IPS-20b (cell line): ENCODE measurements around the gene CFAP100.

Source experiments
- H3K27ac ChIP-seq: one replicate; pipeline ENCODE4 v1.5.1; 2013; ENCODE audit warnings: low read length
- H3K27me3 ChIP-seq: 2 replicates; pipeline ENCODE4 v1.6.1; 2013; ENCODE audit warnings: mild to moderate bottlenecking, low read length, inconsistent platforms; ENCODE audit not compliant: insufficient read depth
- H3K36me3 ChIP-seq: 2 replicates; pipeline ENCODE4 v1.6.1; 2013; ENCODE audit warnings: low read depth, mild to moderate bottlenecking, inconsistent platforms, low read length, moderate library complexity; ENCODE audit not compliant: insufficient read depth
- H3K4me1 ChIP-seq: 2 replicates; pipeline ENCODE4 v1.6.1; 2013; ENCODE audit warnings: mild to moderate bottlenecking, control low read depth, inconsistent platforms, low read length, moderate library complexity; ENCODE audit not compliant: insufficient read depth
- H3K4me3 ChIP-seq: 2 replicates; pipeline ENCODE4 v1.5.1; 2013; ENCODE audit warnings: mild to moderate bottlenecking, low read length, inconsistent platforms
- H3K9ac ChIP-seq: 2 replicates; pipeline ENCODE4 v1.6.1; 2013; ENCODE audit warnings: low read depth, mild to moderate bottlenecking, inconsistent platforms, low read length, moderate library complexity
- H3K9me3 ChIP-seq: 2 replicates; pipeline ENCODE4 v1.6.1; 2013; ENCODE audit warnings: mild to moderate bottlenecking, low read depth, low read length, inconsistent platforms; ENCODE audit not compliant: insufficient read depth

Gene CFAP100

DNA sequence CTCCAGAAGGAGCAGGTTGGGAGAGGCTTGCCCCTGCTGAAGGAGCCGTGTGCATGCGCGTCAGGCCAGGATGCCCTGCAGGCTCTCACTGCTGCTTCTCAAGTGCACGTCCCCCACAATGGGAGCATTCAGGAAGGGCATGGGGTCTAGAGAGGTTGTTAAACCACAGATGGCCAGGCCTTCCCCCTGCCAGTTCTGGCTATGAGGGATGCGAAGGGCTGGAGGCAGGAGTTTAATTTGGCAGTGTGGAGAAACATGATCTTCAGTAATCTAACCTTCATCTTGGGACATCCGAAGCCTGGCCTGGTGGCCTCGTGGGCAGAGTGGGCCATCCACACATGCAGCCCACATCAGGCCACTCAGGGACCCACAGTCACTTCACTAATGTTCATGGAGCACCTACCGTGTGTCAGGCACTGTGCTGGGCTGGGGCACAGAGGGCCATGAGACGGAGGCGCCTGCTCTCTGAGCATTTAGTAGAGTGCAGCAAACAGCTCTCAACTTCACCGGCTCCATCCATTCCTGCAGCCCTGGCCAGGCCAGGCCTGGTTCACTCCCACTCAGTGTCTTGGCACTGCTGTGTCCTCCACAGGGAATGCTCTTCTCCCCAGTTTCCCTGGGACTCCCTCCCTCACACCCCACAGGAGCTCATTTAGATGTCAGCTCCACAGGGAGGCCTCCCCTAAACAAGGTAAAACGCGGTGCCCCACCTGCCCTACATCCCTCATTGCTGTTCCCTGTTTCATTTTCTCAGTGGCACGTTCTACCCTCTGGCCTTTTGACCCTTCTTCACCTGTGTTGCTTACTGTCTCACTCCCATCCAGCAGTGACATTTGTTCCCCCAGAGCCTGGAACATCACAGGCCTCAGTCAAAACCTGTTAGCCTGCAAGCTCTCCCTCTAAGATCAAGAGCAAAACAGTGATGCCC lies 4.0 kb downstream of the CFAP100 start:
- H3K27ac ChIP-seq: no peak overlapping the region

DNA sequence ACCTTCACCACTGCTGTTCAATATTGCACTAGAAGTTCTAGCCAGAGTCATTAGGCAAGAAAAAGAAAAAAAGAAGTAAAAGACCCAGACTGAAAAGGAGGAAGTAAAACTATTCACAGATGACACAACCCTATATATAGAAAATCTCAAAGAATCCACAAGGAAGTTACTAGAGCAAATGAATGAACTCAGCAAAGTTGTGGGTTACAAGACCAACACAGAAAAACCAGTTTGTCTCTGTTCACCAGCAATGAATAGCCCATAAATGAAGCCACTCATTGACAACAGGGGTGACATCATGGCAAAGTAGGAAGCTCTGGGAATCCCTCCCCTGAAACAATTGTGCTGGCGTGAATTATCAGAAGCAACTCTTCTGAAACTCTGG lies 4.6 kb downstream of the CFAP100 start:
- Histone ChIP-seq H3K9ac (no peak overlapping the region), H3K27ac (no peak overlapping the region), H3K36me3 (no peaks in the 10 kb centered on the region), H3K4me1 (peaks cover 9% of the 10 kb centered on the region; the same call in 1 of the 2 replicates), H3K9me3 (no peaks in the 10 kb centered on the region), H3K4me3 (no peak overlapping the region), H3K27me3 (peaks cover 22% of the 10 kb centered on the region)

More for the DNA sequence above, 4.0 kb downstream of the CFAP100 start:
- Histone ChIP-seq H3K4me3 (no peak overlapping the region), H3K9ac (no peak overlapping the region), H3K9me3 (no peaks in the 10 kb centered on the region), H3K4me1 (peaks cover 11% of the 10 kb centered on the region; the same call in 1 of the 2 replicates), H3K27me3 (peaks cover 29% of the 10 kb centered on the region), H3K36me3 (no peaks in the 10 kb centered on the region)

DNA sequence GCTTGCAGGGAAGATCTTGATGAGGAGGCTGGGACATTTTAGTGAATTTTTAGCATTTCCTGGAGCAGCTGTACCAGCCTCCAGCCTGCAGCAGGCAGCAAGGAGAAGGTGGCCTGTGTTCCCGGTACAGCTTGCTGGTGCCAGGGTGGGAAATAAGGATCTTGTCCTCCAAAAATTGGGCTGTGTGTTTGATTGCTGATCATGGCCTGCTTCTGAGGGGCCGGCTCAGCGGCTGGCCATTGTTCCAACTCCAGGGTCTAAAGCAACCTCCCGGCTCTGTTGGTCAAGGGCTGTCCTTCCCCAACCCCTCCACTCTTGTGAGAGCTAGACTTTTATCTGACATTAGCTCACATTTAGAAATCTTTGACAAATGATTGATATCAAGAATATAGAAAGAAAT lies 5.0 kb downstream of the CFAP100 start:
- Histone ChIP-seq H3K4me1 (peaks cover 8% of the 10 kb centered on the region; the same call in 1 of the 2 replicates), H3K27me3 (peaks cover 19% of the 10 kb centered on the region), H3K9ac (no peak overlapping the region), H3K4me3 (no peak overlapping the region), H3K36me3 (no peaks in the 10 kb centered on the region), H3K27ac (no peak overlapping the region), H3K9me3 (no peaks in the 10 kb centered on the region)

DNA sequence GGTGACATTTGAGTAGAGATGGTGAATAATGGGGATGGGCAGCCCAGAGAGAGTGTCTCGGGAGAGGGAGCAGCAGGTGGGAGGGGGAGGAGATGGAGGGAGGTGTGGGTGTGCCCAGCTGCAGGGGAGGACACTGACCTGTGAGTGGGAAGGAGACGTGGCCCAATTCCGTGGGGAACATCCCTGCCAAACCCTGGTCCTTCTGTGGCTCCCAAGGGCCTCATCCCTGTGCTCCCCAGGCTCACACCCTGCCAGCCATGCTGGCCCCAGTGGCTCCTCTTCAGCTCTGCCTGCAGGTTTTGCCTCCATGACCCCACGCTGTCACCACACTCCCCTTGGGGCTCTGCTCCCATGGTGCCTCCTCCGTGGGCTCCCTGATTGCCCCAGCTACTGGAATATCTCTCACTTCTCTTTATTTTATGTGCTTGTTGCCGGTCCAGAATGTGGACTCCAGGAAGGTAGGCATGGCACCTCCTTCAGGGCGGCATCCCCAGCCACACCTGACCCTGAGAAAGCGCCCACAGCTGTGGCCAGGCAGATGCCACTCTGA lies 7.0 kb downstream of the CFAP100 start:
- Histone ChIP-seq H3K27me3 (0 out of 2 replicates have a peak, but pooled peaks cover under 1% of the 10 kb centered on the region), H3K36me3 (no peaks in the 10 kb centered on the region), H3K27ac (no peak overlapping the region), H3K4me1 (peaks cover 5% of the 10 kb centered on the region; the same call in 1 of the 2 replicates), H3K4me3 (no peak overlapping the region), H3K9ac (no peak overlapping the region), H3K9me3 (no peaks in the 10 kb centered on the region)

DNA sequence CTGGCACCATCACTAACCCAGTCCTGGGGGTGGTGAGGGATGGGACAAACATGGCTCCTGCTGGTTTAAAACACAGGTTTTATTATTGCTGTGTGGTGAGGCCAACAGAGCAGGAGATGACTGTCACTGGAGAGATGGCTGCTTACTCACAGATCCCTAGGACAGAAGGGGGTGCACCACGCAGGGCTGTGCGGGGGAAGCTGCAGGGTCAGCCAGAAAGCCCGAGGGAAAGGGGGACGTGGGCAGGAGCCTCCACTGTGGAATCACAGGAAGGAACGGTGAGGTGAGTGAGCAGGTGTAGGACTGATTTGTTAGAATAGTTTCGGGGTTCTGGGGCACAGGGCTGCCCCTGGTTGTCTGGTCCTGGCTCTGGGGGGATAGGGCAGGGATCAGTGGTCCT lies 7.5 kb downstream of the CFAP100 start:
- Histone ChIP-seq H3K27me3 (no peaks in the 10 kb centered on the region), H3K4me3 (no peak overlapping the region), H3K27ac (no peak overlapping the region), H3K9ac (no peak overlapping the region), H3K9me3 (no peaks in the 10 kb centered on the region), H3K36me3 (no peaks in the 10 kb centered on the region), H3K4me1 (peaks cover 5% of the 10 kb centered on the region; the same call in 1 of the 2 replicates)

DNA sequence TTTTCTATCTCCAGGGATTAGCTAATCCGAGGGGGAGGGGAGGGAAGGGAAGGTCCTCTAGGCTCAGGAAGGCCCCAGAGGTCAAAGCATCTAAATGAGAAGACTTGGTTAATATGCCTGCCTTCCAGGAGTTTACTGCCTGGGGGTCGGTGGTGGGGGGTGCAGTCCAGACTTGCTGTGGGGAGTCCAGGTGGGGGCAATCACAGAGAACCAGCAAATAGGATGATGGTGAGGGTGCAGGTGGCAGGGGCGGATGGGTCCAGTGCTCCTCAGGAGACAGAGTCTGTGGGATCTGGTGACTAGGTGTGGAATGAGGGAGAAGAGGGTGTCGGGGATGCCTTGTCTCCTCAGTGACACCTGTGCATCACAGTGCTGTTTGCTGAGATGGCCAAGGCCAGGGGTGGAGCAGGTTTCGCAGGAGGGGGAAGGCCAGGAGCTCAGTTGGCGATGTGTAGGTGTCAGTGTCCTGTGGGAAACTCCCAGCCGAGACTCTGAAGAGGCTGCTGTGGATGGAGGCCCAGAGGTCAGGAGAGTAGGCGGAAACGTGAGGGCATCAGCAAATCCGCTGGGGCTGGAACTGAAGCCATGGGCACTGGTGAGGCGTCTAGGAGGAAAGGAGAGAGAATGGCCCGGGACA lies 8.1 kb downstream of the CFAP100 start:
- H3K9ac ChIP-seq: no peak overlapping the region
- peaks cover 5% of the 10 kb centered on the region; the same call in 1 of the 2 replicates for H3K4me1 ChIP-seq
- no peak overlapping the region for H3K27ac ChIP-seq
- no peaks in the 10 kb centered on the region for H3K9me3 ChIP-seq
- no peak overlapping the region for H3K4me3 ChIP-seq
- no peaks in the 10 kb centered on the region for H3K36me3 ChIP-seq
- no peaks in the 10 kb centered on the region for H3K27me3 ChIP-seq

DNA sequence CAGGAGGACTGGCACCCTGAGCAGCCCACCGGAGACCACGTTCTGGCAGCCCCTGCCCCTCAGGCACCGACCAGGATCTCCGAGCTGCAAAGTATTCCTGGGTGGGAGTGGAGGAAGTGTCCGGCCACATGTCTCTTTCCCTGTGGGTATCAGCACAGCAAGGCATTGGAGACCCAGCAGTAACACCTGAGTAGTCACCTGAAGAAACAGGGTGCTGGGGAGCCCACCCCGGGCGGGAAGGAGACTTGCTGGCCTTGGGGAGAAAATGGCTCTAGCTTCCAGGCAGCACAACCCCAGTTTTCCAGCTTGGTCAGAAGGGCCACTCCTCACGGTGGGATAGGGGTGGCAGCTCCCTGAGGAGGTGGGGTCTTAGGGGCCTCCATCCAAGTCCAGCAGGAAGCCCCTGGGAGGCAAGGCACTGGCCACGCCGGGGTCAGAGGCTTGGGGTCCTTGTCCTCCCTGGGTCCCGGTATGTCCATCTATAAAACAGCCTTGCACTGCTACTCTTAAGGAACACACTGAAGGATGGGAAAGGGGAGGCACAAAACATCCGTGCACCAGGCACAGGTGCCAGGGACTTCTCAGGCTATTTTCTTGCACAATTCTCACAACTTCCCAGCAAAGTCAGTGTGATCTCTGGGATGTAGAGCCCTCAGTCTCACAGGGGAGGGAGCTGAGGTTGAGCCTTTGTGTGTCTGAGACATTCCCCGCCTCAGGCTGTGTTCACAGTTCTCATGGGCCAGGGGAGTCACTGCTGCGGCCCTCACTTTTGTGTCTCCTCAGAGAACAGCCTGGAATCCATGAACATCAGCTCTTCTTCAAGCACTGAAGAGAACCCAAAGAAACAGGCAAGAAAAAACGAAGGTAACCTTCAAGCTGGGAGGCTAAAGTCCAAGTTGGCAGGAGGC lies 11.9 kb downstream of the CFAP100 start:
- Histone ChIP-seq H3K27ac (no peak overlapping the region), H3K4me3 (no peak overlapping the region), H3K9ac (no peak overlapping the region), H3K36me3 (no peaks in the 10 kb centered on the region), H3K4me1 (peaks cover 5% of the 10 kb centered on the region; the same call in 1 of the 2 replicates), H3K9me3 (no peaks in the 10 kb centered on the region), H3K27me3 (no peaks in the 10 kb centered on the region)

DNA sequence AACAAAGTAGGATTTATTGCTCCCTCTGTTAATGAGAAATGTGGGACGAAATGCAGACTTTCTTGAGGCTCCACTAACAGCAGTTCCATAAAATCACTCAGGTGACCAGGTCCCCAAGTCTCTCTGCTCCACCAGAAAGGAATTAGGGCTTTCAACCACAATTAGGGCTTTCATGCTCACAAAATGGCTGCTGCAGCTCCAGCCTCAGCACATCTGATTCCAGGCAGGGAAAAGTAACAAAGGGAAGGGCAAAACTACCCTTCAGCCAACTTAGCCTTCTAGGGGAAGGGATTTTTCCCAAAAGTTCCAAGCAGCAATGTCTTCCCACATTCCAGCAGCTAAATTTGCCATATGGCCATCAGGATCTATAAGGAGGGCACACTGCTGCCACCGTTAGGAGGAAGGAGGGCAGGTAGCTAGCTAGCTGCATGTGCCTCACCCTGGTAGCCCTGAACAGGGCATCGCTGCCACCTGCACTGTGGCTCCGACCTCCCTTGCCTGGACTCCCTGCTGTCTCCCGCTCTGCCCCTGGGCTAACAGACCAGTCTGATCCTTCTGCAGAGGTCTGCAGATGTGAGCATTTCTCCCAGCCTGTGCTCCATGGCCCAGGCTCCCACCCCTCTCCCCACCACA lies 12.8 kb downstream of the CFAP100 start:
- Histone ChIP-seq H3K9me3 (no peaks in the 10 kb centered on the region), H3K36me3 (no peaks in the 10 kb centered on the region), H3K27me3 (no peaks in the 10 kb centered on the region)

DNA sequence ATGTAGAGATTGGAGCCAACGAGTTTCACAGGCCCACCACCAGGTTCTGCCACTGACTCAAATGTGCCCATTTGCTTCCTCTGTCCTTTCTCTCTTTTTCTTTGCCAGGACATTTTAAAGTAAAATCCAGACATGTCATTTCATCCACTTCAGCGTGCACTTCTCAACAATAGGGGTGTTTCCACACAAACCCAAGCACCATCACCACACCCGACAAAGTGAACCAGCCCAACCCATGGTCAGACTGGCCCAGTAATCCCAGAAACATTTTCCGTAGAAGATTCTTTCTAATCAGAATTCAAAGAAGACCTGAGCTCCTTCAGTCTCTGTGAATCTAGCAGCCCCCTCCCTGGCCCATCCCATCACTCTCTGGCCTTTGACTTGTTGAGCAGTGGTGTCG lies 13.4 kb downstream of the CFAP100 start:
- Histone ChIP-seq H3K4me3 (no peak overlapping the region), H3K4me1 (no peaks in the 10 kb centered on the region), H3K9ac (no peak overlapping the region), H3K36me3 (no peaks in the 10 kb centered on the region), H3K9me3 (no peaks in the 10 kb centered on the region), H3K27ac (no peak overlapping the region), H3K27me3 (no peaks in the 10 kb centered on the region)

More for the DNA sequence above, 12.8 kb downstream of the CFAP100 start:
- Histone ChIP-seq H3K9ac (no peak overlapping the region), H3K4me3 (no peak overlapping the region), H3K27ac (no peak overlapping the region), H3K4me1 (no peaks in the 10 kb centered on the region; the same call in 1 of the 2 replicates)

DNA sequence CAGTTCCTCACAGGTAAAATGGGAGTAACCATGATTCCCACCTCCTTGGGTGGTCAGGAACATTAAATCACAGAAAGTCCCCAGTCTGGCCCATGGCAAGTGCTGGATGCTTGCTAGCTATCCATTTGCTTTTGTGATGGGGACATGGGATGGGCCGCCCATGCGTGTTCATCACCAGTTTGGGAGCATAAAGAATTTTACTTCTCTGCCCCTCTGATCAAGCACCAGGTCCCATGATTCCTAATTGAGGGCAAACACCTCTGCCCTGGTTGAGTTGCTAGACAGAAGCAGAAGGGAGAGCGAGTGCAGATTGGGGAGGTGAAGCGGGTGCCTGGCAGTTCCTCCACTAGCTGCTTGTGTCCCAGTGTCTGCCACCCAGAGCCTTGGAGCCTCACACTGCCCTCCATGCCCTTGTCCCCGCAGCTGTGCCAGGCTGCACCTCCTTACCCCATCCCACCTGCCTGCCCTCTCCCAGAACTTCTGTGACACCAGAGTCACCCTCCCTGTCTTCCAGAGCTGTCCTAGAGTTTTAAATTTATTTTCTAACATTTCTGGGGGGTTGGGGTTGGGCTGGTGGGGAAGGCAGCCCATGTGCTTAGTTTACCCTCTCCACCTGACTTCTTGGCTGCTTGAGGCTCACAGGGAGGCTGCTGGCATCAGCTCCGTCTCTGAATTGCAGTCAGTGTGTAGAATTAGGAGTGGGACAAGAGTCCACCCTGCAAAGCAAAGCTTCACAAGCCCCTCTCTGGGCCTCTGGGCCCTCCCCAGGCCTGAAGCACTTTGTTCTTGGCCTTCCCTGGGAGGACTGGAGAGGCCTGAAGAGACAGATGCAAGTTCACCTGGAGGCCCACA lies 18.4 kb downstream of the CFAP100 start:
- no peaks in the 10 kb centered on the region for H3K27me3 ChIP-seq
- no peak overlapping the region for H3K4me3 ChIP-seq
- no peak overlapping the region for H3K27ac ChIP-seq
- H3K9me3 ChIP-seq: no peaks in the 10 kb centered on the region
- H3K36me3 ChIP-seq: no peaks in the 10 kb centered on the region
- no peak overlapping the region for H3K9ac ChIP-seq
- H3K4me1 ChIP-seq: no peaks in the 10 kb centered on the region
